ENCODE data around the gene C19orf53. TPM values are rescaled to one million over a fixed set of nuclear protein-coding genes. Genes with fewer than 3 reads are reported as not detected.

Gene C19orf53
- total and polyA plus RNA-seq, 9 of the 15 experiments (the other 6 are each of a cell fraction or from before 2014, with no cell fraction given), result 98.5 to 441 (median 164) TPM

- H3K36me3 ChIP-seq (ENCODE audit: control insufficient read depth, insufficient read depth, low read length), result peaks cover 39% of the 10 kb centered on the region
- in situ Hi-C loops (cut with MboI) (no loop called here), intact Hi-C loops (cut with micrococcal nuclease) (no loop called here)
- no peak overlapping the region for H2AFZ ChIP-seq (ENCODE audit: low read depth, low read length)
- no peak overlapping the region for H3K27ac ChIP-seq (ENCODE audit: extremely low read depth, low read depth, low read length)
- H3K9me1 ChIP-seq (ENCODE audit: control insufficient read depth, insufficient read depth, low read length), result no peaks in the 10 kb centered on the region
- FAIRE-seq (no peak), ATAC-seq (no peak), DNase-seq (ENCODE audit: extremely low read depth in 1 of 4, low spot score in 3 of 4) (no peak)
- H4K20me1 ChIP-seq (replicated peaks; ENCODE audit: control insufficient read depth, insufficient read depth, low read length), result no peaks in the 10 kb centered on the region
- no peaks in the 10 kb centered on the region for H3K9me3 ChIP-seq (replicated peaks; ENCODE audit: control insufficient read depth, insufficient read depth, low read depth, low read length)
- ChIA-PET POLR2A (interaction anchor here (0.5 to 1.6 kb wide), 4 partner anchors 9 to 83 kb away, joined by 3 to 7 read pairs (median 4); no protein-coding TSS in a partner anchor), CTCF (ENCODE audit: low intra/inter-chr PET ratio) (no interaction called here)
- peaks cover 13 to 27% of the 10 kb centered on the region in 2 experiments for H3K4me1 ChIP-seq (replicated peaks in 1 of 2; ENCODE audit: control insufficient read depth in 2 of 2, insufficient read depth in 2 of 2, low read length in 2 of 2)
- WGBS (ENCODE audit: insufficient coverage, low coverage, missing lambda C conversion rate), result 86% methylated on average over 6 of the region's 6 CpGs
- no TSS peak for BruUV-seq (replicated peaks)
- H3K4me3 ChIP-seq, result no peak overlapping the region
- no peak overlapping the region for H3K4me2 ChIP-seq (ENCODE audit: insufficient read depth, low read length)
- no peaks in the 10 kb centered on the region for H3K27me3 ChIP-seq (ENCODE audit: control insufficient read depth in 2 of 2, insufficient read depth in 2 of 2, low read length in 2 of 2)
- H3K9ac ChIP-seq (ENCODE audit: insufficient read depth in 1 of 2, low read depth in 2 of 2, low read length in 2 of 2), result no peak overlapping the region
- peaks cover 25% of the 10 kb centered on the region for H3K79me2 ChIP-seq (ENCODE audit: control insufficient read depth, insufficient read depth, low read length)
- TF ChIP-seq TAL1 (IDR thresholded peaks at IDR 0.05), result no peak
- TF ChIP-seq EWSR1 (IDR thresholded peaks at IDR 0.05; ENCODE audit: borderline replicate concordance, low read depth, partially characterized antibody), result no peak
- no peak for TF ChIP-seq ZNF282 (CRISPR knock-in tag; IDR thresholded peaks at IDR 0.05)
- no peak for TF ChIP-seq IRF2 (CRISPR knock-in tag; IDR thresholded peaks at IDR 0.05)
- TF ChIP-seq EGR1 (conservative IDR thresholded peaks at IDR 0.05), result no peak
- TF ChIP-seq KAT8 (IDR thresholded peaks at IDR 0.05; ENCODE audit: low read depth), result no peak
- no peak for TF ChIP-seq ZNF133 (CRISPR knock-in tag; IDR thresholded peaks at IDR 0.05)
- no peak for TF ChIP-seq GATA2 (CRISPR knock-in tag; IDR thresholded peaks at IDR 0.05)
- TF ChIP-seq PHF21A (IDR thresholded peaks at IDR 0.05; ENCODE audit: borderline replicate concordance, low read depth), result no peak
- peak; percentile 17 for TF ChIP-seq RBM25 (IDR thresholded peaks at IDR 0.05; ENCODE audit: low read depth, low read length, severe bottlenecking)
- TF ChIP-seq ZFX (CRISPR knock-in tag; IDR thresholded peaks at IDR 0.05), result no peak
- no peak for TF ChIP-seq RBM15 (IDR thresholded peaks at IDR 0.05; ENCODE audit: insufficient read depth, low read length)
- peak; percentile 47; the same call in 1 of the 2 replicates for TF ChIP-seq SUPT5H (IDR thresholded peaks at IDR 0.05)
- TF ChIP-seq NFRKB (IDR thresholded peaks at IDR 0.05; ENCODE audit: low read depth), result no peak
- TF ChIP-seq BRF2 (IDR thresholded peaks at IDR 0.05; ENCODE audit: borderline replicate concordance, insufficient read depth, insufficient read length), result no peak
- TF ChIP-seq ZMIZ1 (IDR thresholded peaks at IDR 0.05; ENCODE audit: low read depth in 2 of 2, low read length in 2 of 2), result no peak
- no peak for TF ChIP-seq ZNF274 (IDR thresholded peaks at IDR 0.05; ENCODE audit: borderline replicate concordance, low read depth, low read length)
- peak; percentile 53 for TF ChIP-seq POLR2A (conservative IDR thresholded peaks at IDR 0.05)
- TF ChIP-seq HMG20B (CRISPR knock-in tag; IDR thresholded peaks at IDR 0.05), result no peak
- TF ChIP-seq ZNF121 (CRISPR knock-in tag; conservative IDR thresholded peaks at IDR 0.05), result peak; percentile 98
- TF ChIP-seq BCOR (IDR thresholded peaks at IDR 0.05), result peak; percentile 39; the same call in 1 of the 2 replicates
- peak; percentile 18 for TF ChIP-seq MEIS2 (IDR thresholded peaks at IDR 0.05; ENCODE audit: partially characterized antibody)
These were observed 4.6 kb downstream of the C19orf53 start for GRCh38 chr19:13778847-13779246.

All from K562 (cell line).